IMR-90 (cell line): ENCODE data around the gene BBS12. TPM values are rescaled to one million over a fixed set of nuclear protein-coding genes. Genes with fewer than 3 reads are reported as not detected.
A peak's percentile ranks its signal among the peaks of the same experiment; 100 is the strongest.

Experiments
- ATAC-seq: fragments of 200-7000 bp; cut with Tn5 transposase; 2 replicates; pipeline ENCODE4 v1.9.1; 2020; ENCODE audit warnings: low read depth, mild to moderate bottlenecking, moderate library complexity
- BruUV-seq: library from RNA; stranded (reverse); fragments of 400-500 nt; replicated peaks from 2 replicates; lab custom pipeline; 2021; lab: Mats Ljungman, UMichigan
- CTCF ChIA-PET: fragments of 300-600 bp; formaldehyde crosslinking; extraction: SDS; loops from one replicate; lab custom pipeline; 2021; ENCODE audit warnings: antibody characterized with exemption; lab: Yijun Ruan, JAX
- POLR2A ChIA-PET: fragments of 300-600 bp; sonication (Branson Sonifier 250); formaldehyde crosslinking; loops from one replicate; lab custom pipeline; 2022; ENCODE audit warnings: antibody characterized with exemption; ENCODE audit not compliant: unreplicated experiment; lab: Charles Lee
- DNase-seq: peaks from one replicate; pipeline ENCODE4 v3.0.0; 2013
- H2AFZ ChIP-seq: replicated peaks from 2 replicates; pipeline ENCODE3; 2013; ENCODE audit warnings: low read length, mild to moderate bottlenecking; ENCODE audit not compliant: poor library complexity
- H2AK5ac ChIP-seq: 2 replicates; pipeline ENCODE4 v1.6.1; 2013; ENCODE audit warnings: low read depth, low read length, inconsistent platforms
- H2AK9ac ChIP-seq: replicated peaks from 2 replicates; pipeline ENCODE3; 2013; ENCODE audit warnings: mild to moderate bottlenecking, low read depth, low read length, moderate library complexity; ENCODE audit not compliant: poor library complexity
- H2BK120ac ChIP-seq: 2 replicates; pipeline ENCODE4 v1.6.1; 2013; ENCODE audit warnings: low read depth, low read length, inconsistent platforms
- H2BK15ac ChIP-seq: 3 replicates; pipeline ENCODE4 v1.6.1; 2013; ENCODE audit warnings: low read depth, low read length, inconsistent platforms
- H2BK20ac ChIP-seq: 2 replicates; pipeline ENCODE4 v1.6.1; 2013; ENCODE audit warnings: low read depth, mild to moderate bottlenecking, inconsistent platforms, low read length, moderate library complexity
- H2BK5ac ChIP-seq: 2 replicates; pipeline ENCODE4 v1.6.1; 2013; ENCODE audit warnings: mild to moderate bottlenecking, low read depth, low read length, inconsistent platforms; ENCODE audit not compliant: poor library complexity, severe bottlenecking
- H3K14ac ChIP-seq: replicated peaks from 2 replicates; pipeline ENCODE4 v1.6.1; 2013; ENCODE audit warnings: low read depth, low read length, inconsistent platforms
- H3K18ac ChIP-seq: 2 replicates; pipeline ENCODE4 v1.6.1; 2013; ENCODE audit warnings: low read depth, low read length, control low read depth
- H3K23ac ChIP-seq: 2 replicates; pipeline ENCODE4 v1.6.1; 2013; ENCODE audit warnings: low read depth, low read length, inconsistent platforms
- H3K27ac ChIP-seq: 2 replicates; pipeline ENCODE4 v1.5.1; 2013; ENCODE audit warnings: mild to moderate bottlenecking, control low read depth, low read length; ENCODE audit not compliant: insufficient read depth
- H3K27me3 ChIP-seq: 2 replicates; pipeline ENCODE4 v1.6.1; 2013; ENCODE audit warnings: low read length; ENCODE audit not compliant: control insufficient read depth, insufficient read depth
- H3K36me3 ChIP-seq: 2 replicates; pipeline ENCODE4 v1.6.1; 2013; ENCODE audit warnings: low read length, mixed read lengths; ENCODE audit not compliant: control insufficient read depth, insufficient read depth
- H3K4ac ChIP-seq: 2 replicates; pipeline ENCODE4 v1.6.1; 2013; ENCODE audit warnings: low read depth, low read length, inconsistent platforms
- H3K4me1 ChIP-seq: 2 replicates; pipeline ENCODE4 v1.6.1; 2013; ENCODE audit warnings: low read length, mixed read lengths; ENCODE audit not compliant: control insufficient read depth, insufficient read depth
- H3K4me2 ChIP-seq: 2 replicates; pipeline ENCODE4 v1.6.1; 2013; ENCODE audit warnings: low read depth, mild to moderate bottlenecking, control low read depth, low read length, moderate library complexity
- H3K4me3 ChIP-seq: 2 replicates; pipeline ENCODE4 v1.5.1; 2013; ENCODE audit warnings: low read depth, mild to moderate bottlenecking, control low read depth, low read length, moderate library complexity; ENCODE audit not compliant: insufficient read depth
- H3K56ac ChIP-seq: 2 replicates; pipeline ENCODE4 v1.6.1; 2013; ENCODE audit warnings: low read length, inconsistent platforms; ENCODE audit not compliant: insufficient read depth; ENCODE audit errors: extremely low read depth
- H3K79me1 ChIP-seq, 2 experiments: 2 replicates each; pipeline ENCODE4 v1.6.1; 2013; ENCODE audit warnings: low read length in 2 of 2, inconsistent platforms in 1 of 2, low read depth in 1 of 2
- H3K9ac ChIP-seq: 2 replicates; pipeline ENCODE4 v1.6.1; 2013; ENCODE audit warnings: low read depth, low read length, control low read depth
- H3K9me1 ChIP-seq: 2 replicates; pipeline ENCODE4 v1.6.1; 2013; ENCODE audit warnings: low read length, inconsistent platforms; ENCODE audit not compliant: insufficient read depth
- H3K9me3 ChIP-seq: 2 replicates; pipeline ENCODE4 v1.6.1; 2013; ENCODE audit warnings: low read length; ENCODE audit not compliant: control insufficient read depth, insufficient read depth
- H4K20me1 ChIP-seq: 2 replicates; pipeline ENCODE4 v1.6.1; 2013; ENCODE audit warnings: low read length, inconsistent platforms; ENCODE audit not compliant: insufficient read depth
- H4K5ac ChIP-seq: 2 replicates; pipeline ENCODE4 v1.6.1; 2013; ENCODE audit warnings: mild to moderate bottlenecking, low read depth, low read length, control low read depth
- H4K8ac ChIP-seq, 2 experiments: 2 replicates each; pipeline ENCODE4 v1.6.1; 2013; ENCODE audit warnings: low read depth in 2 of 2, low read length in 2 of 2, control low read depth in 1 of 2, inconsistent platforms in 1 of 2
- H4K91ac ChIP-seq: 2 replicates; pipeline ENCODE4 v1.6.1; 2013; ENCODE audit warnings: low read depth, low read length, inconsistent platforms; ENCODE audit not compliant: insufficient read depth
- BHLHE40 ChIP-seq: fragments of 150-350 bp; IDR thresholded peaks from 2 replicates; pipeline ENCODE4 v1.6.1; 2016; ENCODE audit warnings: mild to moderate bottlenecking, low read depth, low read length
- CEBPB ChIP-seq: IDR thresholded peaks from 2 replicates; pipeline ENCODE4 v1.6.1; 2012; ENCODE audit warnings: low read depth, low read length, improper control_type of control experiment
- CTCF ChIP-seq: conservative IDR thresholded peaks from 2 replicates; pipeline ENCODE4 v1.5.1; 2012; ENCODE audit warnings: mild to moderate bottlenecking, low read depth, low read length, improper control_type of control experiment
- ELK1 ChIP-seq: fragments of 150-350 bp; IDR thresholded peaks from 2 replicates; pipeline ENCODE4 v1.6.1; 2016; ENCODE audit warnings: low read depth, mild to moderate bottlenecking, low read length, moderate library complexity, borderline replicate concordance
- FOS ChIP-seq: fragments of 150-350 bp; IDR thresholded peaks from 2 replicates; pipeline ENCODE4 v1.6.1; 2016; ENCODE audit warnings: low read depth, low read length
- MAFK ChIP-seq: IDR thresholded peaks from 2 replicates; pipeline ENCODE4 v1.6.1; 2012; ENCODE audit warnings: low read depth, low read length, improper control_type of control experiment
- MAZ ChIP-seq: IDR thresholded peaks from 2 replicates; pipeline ENCODE4 v1.6.1; 2012; ENCODE audit warnings: low read depth, mild to moderate bottlenecking, low read length, improper control_type of control experiment, moderate library complexity, borderline replicate concordance
- MXI1 ChIP-seq: IDR thresholded peaks from 2 replicates; pipeline ENCODE4 v1.6.1; 2012; ENCODE audit warnings: low read depth, mild to moderate bottlenecking, low read length, moderate library complexity, borderline replicate concordance
- NFE2L2 ChIP-seq: fragments of 150-350 bp; IDR thresholded peaks from 2 replicates; pipeline ENCODE4 v1.6.1; 2016; ENCODE audit warnings: low read depth, mild to moderate bottlenecking, low read length
- RAD21 ChIP-seq: IDR thresholded peaks from 2 replicates; pipeline ENCODE4 v1.6.1; 2012; ENCODE audit warnings: low read length, improper control_type of control experiment
- RCOR1 ChIP-seq: IDR thresholded peaks from 2 replicates; pipeline ENCODE4 v1.6.1; 2012; ENCODE audit warnings: mild to moderate bottlenecking, low read length, improper control_type of control experiment; ENCODE audit not compliant: insufficient replicate concordance
- RFX5 ChIP-seq: IDR thresholded peaks from 2 replicates; pipeline ENCODE4 v1.8.0; 2012; ENCODE audit warnings: low read depth, mild to moderate bottlenecking, low read length, moderate library complexity
- SMC3 ChIP-seq: fragments of 150-350 bp; IDR thresholded peaks from 2 replicates; pipeline ENCODE4 v1.6.1; 2016; ENCODE audit warnings: low read depth, mild to moderate bottlenecking, antibody characterized with exemption, low read length, moderate library complexity
- USF2 ChIP-seq: fragments of 150-350 bp; IDR thresholded peaks from 2 replicates; pipeline ENCODE4 v1.6.1; 2017; ENCODE audit warnings: mild to moderate bottlenecking, antibody characterized with exemption, low read length, low read depth
- WGBS, 2 experiments: methylation state at CpG; one replicate each; pipeline versions ENCODE4 v1.1.5 to v1.1.7; 2013; ENCODE audit warnings: missing lambda C conversion rate in 2 of 2; ENCODE audit not compliant: insufficient read length in 1 of 2; ENCODE audit errors: extremely low coverage in 2 of 2; 5-methylcytosine and 5-hydroxymethylcytosine counted together
- dilution Hi-C: fragments of 300-500 bp; cut with HindIII; formaldehyde crosslinking; loops from one replicate; pipeline ENCODE4 v1.14.3; 2018; ENCODE audit warnings: low sequenced_read_pairs; ENCODE audit not compliant: unreplicated experiment
- in situ Hi-C: fragments of 300-500 bp; cut with MboI; formaldehyde crosslinking; loops from 3 replicates; pipeline ENCODE4 v1.14.3; 2019; ENCODE audit warnings: low sequenced_read_pairs, inconsistent platforms, mixed read lengths
- intact Hi-C: fragments of 100-400 bp; cut with micrococcal nuclease; formaldehyde crosslinking; loops from 2 replicates; pipeline ENCODE4 v1.10.0; 2022
- polyA plus RNA-seq, 3 experiments: library from polyadenylated mRNA; depleted of rRNA; stranded (reverse); fragments of >200 nt; gene quantifications; 2 replicates each; pipeline ENCODE4 v1.2.3, GENCODE V29; 2012; ENCODE audit warnings: low replicate concordance in 1 of 3
- total RNA-seq: library from RNA; depleted of rRNA; stranded (reverse); fragments of >200 nt; gene quantifications from 2 replicates; pipeline ENCODE4 v1.2.3, GENCODE V29; 2012

The BBS12 gene
- total and polyA plus RNA-seq, 2 of the 4 experiments (the other 2 are of a cell fraction): 1.1 to 5.9 TPM

GRCh38 chr4:122746485-122746965, 14.0 kb downstream of the BBS12 start:
- no peaks in the 10 kb centered on the region for H3K9me3 ChIP-seq
- no peak overlapping the region for H2BK15ac ChIP-seq
- no TSS peak for BruUV-seq
- no peak overlapping the region for H3K56ac ChIP-seq
- no CpG with 5 or more reads among the region's 2 CpGs for WGBS, 2 experiments
- intact Hi-C loops: no loop called here
- H4K8ac ChIP-seq: no peak overlapping the region
- H3K14ac ChIP-seq: peak overlapping the region; percentile 12
- ATAC-seq (no peak), DNase-seq (no peak)
- in situ Hi-C loops: no loop called here
- H2BK20ac ChIP-seq: 0 out of 2 replicates have a peak overlapping the region, but pooled peaks have one; percentile 26
- H3K27me3 ChIP-seq: no peaks in the 10 kb centered on the region
- peak overlapping the region; percentile 17; the same call in 1 of the 2 replicates for H2AK5ac ChIP-seq
- H3K9me1 ChIP-seq: peaks cover 2% of the 10 kb centered on the region; the same call in 1 of the 2 replicates
- no peak overlapping the region for H2AK9ac ChIP-seq
- H4K91ac ChIP-seq: no peak overlapping the region
- dilution Hi-C loops: no loop called here
- H4K5ac ChIP-seq: no peak overlapping the region
- H3K4me3 ChIP-seq: no peak overlapping the region
- H3K36me3 ChIP-seq: peaks cover 2% of the 10 kb centered on the region; the same call in 1 of the 2 replicates
- H3K18ac ChIP-seq: peak overlapping the region; percentile 34; the same call in 1 of the 2 replicates
- no peak overlapping the region for H3K9ac ChIP-seq
- no peak overlapping the region for H2AFZ ChIP-seq
- H3K4ac ChIP-seq: no peak overlapping the region
- H4K20me1 ChIP-seq: no peaks in the 10 kb centered on the region
- TF ChIP-seq RAD21: no peak
- TF ChIP-seq MAZ: no peak
- TF ChIP-seq CEBPB: no peak
- no peak for TF ChIP-seq FOS
- no peak for TF ChIP-seq RCOR1
- TF ChIP-seq ELK1: no peak
- TF ChIP-seq USF2: no peak
- no peak for TF ChIP-seq SMC3
- TF ChIP-seq NFE2L2: no peak
- TF ChIP-seq BHLHE40: no peak
- no peak for TF ChIP-seq MAFK
- no peak for TF ChIP-seq MXI1
- TF ChIP-seq RFX5: no peak
- TF ChIP-seq CTCF: no peak
- H3K27ac ChIP-seq: no peak overlapping the region
- H2BK5ac ChIP-seq: no peak overlapping the region
- CTCF ChIA-PET: no interaction called here
- POLR2A ChIA-PET: no interaction called here
- H3K79me1 ChIP-seq: no peaks in the 10 kb centered on the region
- no peak overlapping the region for H3K4me2 ChIP-seq
- no peak overlapping the region for H2BK120ac ChIP-seq
- H3K4me1 ChIP-seq: peaks cover 3% of the 10 kb centered on the region; the same call in 1 of the 2 replicates
- no peak overlapping the region for H3K23ac ChIP-seq
